ENCODE measurements around the gene RERE.
"Not testable (repeated sequence)": the region's sequence is repeated elsewhere in the genome, so short reads cannot be mapped to it uniquely, and the experiment has no call there.

Gene RERE

GRCh38 chr1:8740034-8740449 is 77.4 kb downstream of the RERE start:
- TF ChIP-seq CTCF (IDR thresholded peaks at IDR 0.05; ENCODE audit: low read depth, low read length) = no peak
- DNase-seq (ENCODE audit: extremely low read depth, low read depth) = peak; percentile 37

GRCh38 chr1:8739377-8739776 is 78.1 kb downstream of the RERE start:
- TF ChIP-seq CTCF (IDR thresholded peaks at IDR 0.05; ENCODE audit: low read depth, low read length) = no peak
- DNase-seq (ENCODE audit: extremely low read depth, low read depth) = no peak

- DNase-seq (ENCODE audit: extremely low read depth, low read depth) = no peak
- TF ChIP-seq CTCF (IDR thresholded peaks at IDR 0.05; ENCODE audit: low read depth, low read length) = no peak
Measured at GRCh38 chr1:8736927-8737326, 80.5 kb downstream of the RERE start.

- DNase-seq (ENCODE audit: extremely low read depth, low read depth) = no peak
- TF ChIP-seq CTCF (IDR thresholded peaks at IDR 0.05; ENCODE audit: low read depth, low read length) = no peak
Measured at GRCh38 chr1:8733484-8733883, 84.0 kb downstream of the RERE start.

GRCh38 chr1:8731162-8731561 is 86.3 kb downstream of the RERE start:
- no peak for TF ChIP-seq CTCF (IDR thresholded peaks at IDR 0.05; ENCODE audit: low read depth, low read length)

GRCh38 chr1:8728464-8728863 is 89.0 kb downstream of the RERE start:
- no peak for TF ChIP-seq CTCF (IDR thresholded peaks at IDR 0.05; ENCODE audit: low read depth, low read length)
- no peak for DNase-seq (ENCODE audit: extremely low read depth, low read depth)

More at GRCh38 chr1:8731162-8731561, 86.3 kb downstream of the RERE start:
- no peak for DNase-seq (ENCODE audit: extremely low read depth, low read depth)

GRCh38 chr1:8727809-8728213 is 89.6 kb downstream of the RERE start:
- no peak for DNase-seq (ENCODE audit: extremely low read depth, low read depth)
- TF ChIP-seq CTCF (IDR thresholded peaks at IDR 0.05; ENCODE audit: low read depth, low read length) = no peak

- not testable (repeated sequence) for DNase-seq (ENCODE audit: extremely low read depth, low read depth)
Measured at GRCh38 chr1:8727316-8727715, 90.1 kb downstream of the RERE start.

GRCh38 chr1:8726801-8727186 is 90.6 kb downstream of the RERE start:
- DNase-seq (ENCODE audit: extremely low read depth, low read depth) = not testable (repeated sequence)
